HCT116 (cell line): ENCODE measurements around the gene CHD9NB. TPM values are rescaled to one million over a fixed set of nuclear protein-coding genes. Genes with fewer than 3 reads are reported as not detected.

Experiments
- ATAC-seq: fragments of 200-7000 bp; cut with Tn5 transposase; 2 replicates; pipeline ENCODE4 v1.9.1; 2020; ENCODE audit warnings: mild to moderate bottlenecking, moderate library complexity
- BruUV-seq: library from RNA; stranded (reverse); fragments of 400-500 nt; replicated peaks from 2 replicates; lab custom pipeline; 2021; lab: Mats Ljungman, UMichigan
- CTCF ChIA-PET: fragments of 300-600 bp; sonication (Branson Sonifier 250); formaldehyde crosslinking; loops from one replicate; lab custom pipeline; 2021; ENCODE audit warnings: antibody characterized with exemption; lab: Charles Lee
- POLR2A ChIA-PET: fragments of 300-600, 350-600 bp; sonication (Branson Sonifier 250); formaldehyde crosslinking; loops from one replicate; lab custom pipeline; 2021; ENCODE audit warnings: antibody characterized with exemption; lab: Charles Lee
- RAD21 ChIA-PET, 2 experiments: fragments of 300-600 bp; sonication (Branson Sonifier 250); formaldehyde crosslinking; loops; one replicate each; lab custom pipeline; 2023; ENCODE audit warnings: low total read pairs in 2 of 2; ENCODE audit not compliant: uncharacterized antibody in 2 of 2, unreplicated experiment in 2 of 2, low non-redundant PET in 1 of 2; lab: Charles Lee
- DNase-seq: peaks from one replicate; pipeline ENCODE4 v3.0.0-alpha.2; 2010; ENCODE audit warnings: low read depth, low spot score
- H2AFZ ChIP-seq: fragments of 200-600 bp; shearing (Covaris generic), sonication (generic); 2 replicates; pipeline ENCODE4 v1.6.1; 2017; ENCODE audit warnings: low read depth, mixed run types, mixed read lengths, antibody characterized with exemption, low read length; ENCODE audit not compliant: poor library complexity, severe bottlenecking
- H3K27ac ChIP-seq: 2 replicates; pipeline ENCODE4 v1.5.1; 2012; ENCODE audit warnings: low read depth, low read length
- H3K27me3 ChIP-seq: fragments of 200-600 bp; sonication (generic); 2 replicates; pipeline ENCODE4 v1.6.1; 2016; ENCODE audit warnings: mixed run types, low read length, mixed read lengths; ENCODE audit not compliant: insufficient read depth
- H3K36me3 ChIP-seq, 2 experiments: fragments of 200-500 bp in 1 of 2; fragments of 200-600 bp in 1 of 2; sonication (Bioruptor generic) in 1 of 2; sonication (generic) in 1 of 2; 2 replicates each; pipeline versions ENCODE4 v1.5.1 to v1.6.1; 2014 to 2016; ENCODE audit warnings: low read length in 2 of 2, inconsistent platforms in 1 of 2, mixed read lengths in 1 of 2, mixed run types in 1 of 2; ENCODE audit not compliant: insufficient read depth in 2 of 2, control insufficient read depth in 1 of 2
- H3K4me1 ChIP-seq, 2 experiments: fragments of 200-600 bp in 1 of 2; sonication (generic) in 1 of 2; 2 replicates each; pipeline versions ENCODE4 v1.5.1 to v1.6.1; 2012 to 2017; ENCODE audit warnings: low read length in 2 of 2, inconsistent platforms in 1 of 2, mild to moderate bottlenecking in 1 of 2, mixed read lengths in 1 of 2, mixed run types in 1 of 2, moderate library complexity in 1 of 2; ENCODE audit not compliant: insufficient read depth in 2 of 2, control insufficient read depth in 1 of 2
- H3K4me2 ChIP-seq: fragments of 200-600 bp; sonication (generic); 2 replicates; pipeline ENCODE4 v1.6.1; 2017; ENCODE audit warnings: mixed run types, low read length, mixed read lengths
- H3K4me3 ChIP-seq, 2 experiments: fragments of 200-600 bp in 1 of 2; sonication (generic) in 1 of 2; replicated peaks in 1 of 2; 2 replicates each; pipeline ENCODE4 v1.5.1; 2011 to 2016; ENCODE audit warnings: low read length in 2 of 2, control low read depth in 1 of 2, low read depth in 1 of 2, mild to moderate bottlenecking in 1 of 2, mixed read lengths in 1 of 2, mixed run types in 1 of 2
- H3K79me2 ChIP-seq: fragments of 200-600 bp; sonication (generic); 2 replicates; pipeline ENCODE4 v1.6.1; 2017; ENCODE audit warnings: mild to moderate bottlenecking, mixed run types, low read length, moderate library complexity, mixed read lengths; ENCODE audit not compliant: insufficient read depth
- H3K9ac ChIP-seq: fragments of 200-600 bp; sonication (generic); 2 replicates; pipeline ENCODE4 v1.6.1; 2016; ENCODE audit warnings: low read length, mixed read lengths
- H3K9me2 ChIP-seq: fragments of 200-600 bp; sonication (generic), shearing (Covaris generic); 2 replicates; pipeline ENCODE4 v1.6.1; 2017; ENCODE audit warnings: mixed run types, mild to moderate bottlenecking, moderate library complexity; ENCODE audit not compliant: insufficient read depth
- H3K9me3 ChIP-seq, 2 experiments: fragments of 200-500 bp in 1 of 2; fragments of 200-600 bp in 1 of 2; sonication (Bioruptor generic) in 1 of 2; sonication (generic) in 1 of 2; 2 replicates each; pipeline ENCODE4 v1.6.1; 2014 to 2017; ENCODE audit warnings: low read length in 2 of 2, mixed read lengths in 2 of 2, inconsistent platforms in 1 of 2, low read depth in 1 of 2, mild to moderate bottlenecking in 1 of 2, mixed run types in 1 of 2, moderate library complexity in 1 of 2; ENCODE audit not compliant: control insufficient read depth in 1 of 2, insufficient read depth in 1 of 2
- H4K20me1 ChIP-seq: fragments of 200-600 bp; sonication (generic), shearing (Covaris generic); 2 replicates; pipeline ENCODE4 v1.6.1; 2017; ENCODE audit warnings: mixed run types, mild to moderate bottlenecking, moderate library complexity; ENCODE audit not compliant: insufficient read depth
- CEBPB ChIP-seq: IDR thresholded peaks from 2 replicates; pipeline ENCODE4 v1.6.1; 2012; ENCODE audit warnings: low read depth
- EZH2phosphoT487 ChIP-seq: fragments of 200-600 bp; IDR thresholded peaks from 2 replicates; pipeline ENCODE4 v1.6.1; 2018; ENCODE audit warnings: antibody characterized with exemption, borderline replicate concordance
- FOSL1 ChIP-seq: IDR thresholded peaks from 2 replicates; pipeline ENCODE4 v1.6.1; 2012; ENCODE audit warnings: low read depth
- JUND ChIP-seq: IDR thresholded peaks from 2 replicates; pipeline ENCODE4 v1.6.1; 2012
- MAX ChIP-seq: IDR thresholded peaks from 2 replicates; pipeline ENCODE4 v1.6.1; 2012
- POLR2AphosphoS5 ChIP-seq: IDR thresholded peaks from 2 replicates; pipeline ENCODE4 v1.6.1; 2011; ENCODE audit warnings: mild to moderate bottlenecking, low read depth, low read length, moderate library complexity
- RAD21 ChIP-seq: IDR thresholded peaks from 2 replicates; pipeline ENCODE4 v1.6.1; 2012; ENCODE audit warnings: low read depth, mild to moderate bottlenecking
- SRF ChIP-seq: IDR thresholded peaks from 2 replicates; pipeline ENCODE4 v1.6.1; 2012; ENCODE audit warnings: low read depth
- intact Hi-C: fragments of 100-400 bp; cut with micrococcal nuclease; formaldehyde crosslinking; loops from 2 replicates; pipeline ENCODE4 v1.10.0; 2022
- total RNA-seq: library from RNA; stranded (reverse); gene quantifications from one replicate; pipeline ENCODE4 v1.2.1, GENCODE V29; 2021; ENCODE audit not compliant: unreplicated experiment
- TF ChIP-seq, protein P1 (sequence below): IDR thresholded peaks from 2 replicates; pipeline ENCODE4 v1.6.1; 2011; ENCODE audit warnings: mild to moderate bottlenecking, low read length, moderate library complexity; ENCODE audit not compliant: insufficient replicate concordance; ENCODE audit errors: extremely low read depth
- TF ChIP-seq, protein P2 (sequence below), 3 experiments: fragments of 200-600 bp in 1 of 3; sonication (generic) in 1 of 3; IDR thresholded peaks in 2 of 3; conservative IDR thresholded peaks in 1 of 3; 2 replicates each; pipeline ENCODE4 v1.5.1; 2012 to 2017; ENCODE audit warnings: low read depth in 2 of 3, low read length in 2 of 3, antibody characterized with exemption in 1 of 3, borderline replicate concordance in 1 of 3, control low read depth in 1 of 3, mild to moderate bottlenecking in 1 of 3, mixed read lengths in 1 of 3, mixed run types in 1 of 3, moderate library complexity in 1 of 3; ENCODE audit not compliant: insufficient read depth in 1 of 3
- TF ChIP-seq, protein P3 (sequence below): IDR thresholded peaks from 2 replicates; pipeline ENCODE4 v1.6.1; 2012; ENCODE audit warnings: low read depth

CHD9NB gene
- total RNA-seq, 1 experiment from 2014 or later = 1.2 TPM

GRCh38 chr16:53100889-53101288 lies 48.2 kb upstream of the CHD9NB start:
- no peak for DNase-seq
- Histone ChIP-seq H3K79me2 (peaks cover 78% of the 10 kb centered on the region), H3K9me3 (no peaks in the 10 kb centered on the region), H3K9ac (no peak overlapping the region), H3K27me3 (no peaks in the 10 kb centered on the region), H3K4me1 (peaks cover 21 to 28% of the 10 kb centered on the region in 2 experiments), H4K20me1 (no peaks in the 10 kb centered on the region), H3K4me3 (no peak overlapping the region), H3K27ac (no peak overlapping the region), H3K9me2 (no peaks in the 10 kb centered on the region), H2AFZ (no peak overlapping the region), H3K36me3 (peaks cover 0 to 4% of the 10 kb centered on the region in 2 experiments; a peak in 1 of 4 replicates), H3K4me2 (no peak overlapping the region)
- ChIA-PET RAD21 (no interaction called here), POLR2A (no interaction called here), CTCF (interaction anchor here (1.0 kb wide), 1 partner anchor 47 kb away, joined by 3 read pairs; no protein-coding TSS in a partner anchor)
- no peak for ATAC-seq
- intact Hi-C loops = no loop called here
- TF ChIP-seq MAX (no peak), CEBPB (no peak), RAD21 (no peak), EZH2phosphoT487 (no peak), SRF (no peak), JUND (no peak), FOSL1 (no peak), POLR2AphosphoS5 (no peak)
- TF ChIP-seq, protein P1, sequence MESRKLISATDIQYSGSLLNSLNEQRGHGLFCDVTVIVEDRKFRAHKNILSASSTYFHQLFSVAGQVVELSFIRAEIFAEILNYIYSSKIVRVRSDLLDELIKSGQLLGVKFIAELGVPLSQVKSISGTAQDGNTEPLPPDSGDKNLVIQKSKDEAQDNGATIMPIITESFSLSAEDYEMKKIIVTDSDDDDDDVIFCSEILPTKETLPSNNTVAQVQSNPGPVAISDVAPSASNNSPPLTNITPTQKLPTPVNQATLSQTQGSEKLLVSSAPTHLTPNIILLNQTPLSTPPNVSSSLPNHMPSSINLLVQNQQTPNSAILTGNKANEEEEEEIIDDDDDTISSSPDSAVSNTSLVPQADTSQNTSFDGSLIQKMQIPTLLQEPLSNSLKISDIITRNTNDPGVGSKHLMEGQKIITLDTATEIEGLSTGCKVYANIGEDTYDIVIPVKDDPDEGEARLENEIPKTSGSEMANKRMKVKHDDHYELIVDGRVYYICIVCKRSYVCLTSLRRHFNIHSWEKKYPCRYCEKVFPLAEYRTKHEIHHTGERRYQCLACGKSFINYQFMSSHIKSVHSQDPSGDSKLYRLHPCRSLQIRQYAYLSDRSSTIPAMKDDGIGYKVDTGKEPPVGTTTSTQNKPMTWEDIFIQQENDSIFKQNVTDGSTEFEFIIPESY = no peak
- TF ChIP-seq, protein P2, sequence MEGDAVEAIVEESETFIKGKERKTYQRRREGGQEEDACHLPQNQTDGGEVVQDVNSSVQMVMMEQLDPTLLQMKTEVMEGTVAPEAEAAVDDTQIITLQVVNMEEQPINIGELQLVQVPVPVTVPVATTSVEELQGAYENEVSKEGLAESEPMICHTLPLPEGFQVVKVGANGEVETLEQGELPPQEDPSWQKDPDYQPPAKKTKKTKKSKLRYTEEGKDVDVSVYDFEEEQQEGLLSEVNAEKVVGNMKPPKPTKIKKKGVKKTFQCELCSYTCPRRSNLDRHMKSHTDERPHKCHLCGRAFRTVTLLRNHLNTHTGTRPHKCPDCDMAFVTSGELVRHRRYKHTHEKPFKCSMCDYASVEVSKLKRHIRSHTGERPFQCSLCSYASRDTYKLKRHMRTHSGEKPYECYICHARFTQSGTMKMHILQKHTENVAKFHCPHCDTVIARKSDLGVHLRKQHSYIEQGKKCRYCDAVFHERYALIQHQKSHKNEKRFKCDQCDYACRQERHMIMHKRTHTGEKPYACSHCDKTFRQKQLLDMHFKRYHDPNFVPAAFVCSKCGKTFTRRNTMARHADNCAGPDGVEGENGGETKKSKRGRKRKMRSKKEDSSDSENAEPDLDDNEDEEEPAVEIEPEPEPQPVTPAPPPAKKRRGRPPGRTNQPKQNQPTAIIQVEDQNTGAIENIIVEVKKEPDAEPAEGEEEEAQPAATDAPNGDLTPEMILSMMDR (IDR thresholded peaks at IDR 0.05 in 2 of 3, conservative IDR thresholded peaks at IDR 0.05 in 1 of 3; ENCODE audit: borderline replicate concordance in 1 of 3, insufficient read depth in 1 of 3, low read depth in 2 of 3, low read length in 2 of 3) = no peak
- TF ChIP-seq, protein P3, sequence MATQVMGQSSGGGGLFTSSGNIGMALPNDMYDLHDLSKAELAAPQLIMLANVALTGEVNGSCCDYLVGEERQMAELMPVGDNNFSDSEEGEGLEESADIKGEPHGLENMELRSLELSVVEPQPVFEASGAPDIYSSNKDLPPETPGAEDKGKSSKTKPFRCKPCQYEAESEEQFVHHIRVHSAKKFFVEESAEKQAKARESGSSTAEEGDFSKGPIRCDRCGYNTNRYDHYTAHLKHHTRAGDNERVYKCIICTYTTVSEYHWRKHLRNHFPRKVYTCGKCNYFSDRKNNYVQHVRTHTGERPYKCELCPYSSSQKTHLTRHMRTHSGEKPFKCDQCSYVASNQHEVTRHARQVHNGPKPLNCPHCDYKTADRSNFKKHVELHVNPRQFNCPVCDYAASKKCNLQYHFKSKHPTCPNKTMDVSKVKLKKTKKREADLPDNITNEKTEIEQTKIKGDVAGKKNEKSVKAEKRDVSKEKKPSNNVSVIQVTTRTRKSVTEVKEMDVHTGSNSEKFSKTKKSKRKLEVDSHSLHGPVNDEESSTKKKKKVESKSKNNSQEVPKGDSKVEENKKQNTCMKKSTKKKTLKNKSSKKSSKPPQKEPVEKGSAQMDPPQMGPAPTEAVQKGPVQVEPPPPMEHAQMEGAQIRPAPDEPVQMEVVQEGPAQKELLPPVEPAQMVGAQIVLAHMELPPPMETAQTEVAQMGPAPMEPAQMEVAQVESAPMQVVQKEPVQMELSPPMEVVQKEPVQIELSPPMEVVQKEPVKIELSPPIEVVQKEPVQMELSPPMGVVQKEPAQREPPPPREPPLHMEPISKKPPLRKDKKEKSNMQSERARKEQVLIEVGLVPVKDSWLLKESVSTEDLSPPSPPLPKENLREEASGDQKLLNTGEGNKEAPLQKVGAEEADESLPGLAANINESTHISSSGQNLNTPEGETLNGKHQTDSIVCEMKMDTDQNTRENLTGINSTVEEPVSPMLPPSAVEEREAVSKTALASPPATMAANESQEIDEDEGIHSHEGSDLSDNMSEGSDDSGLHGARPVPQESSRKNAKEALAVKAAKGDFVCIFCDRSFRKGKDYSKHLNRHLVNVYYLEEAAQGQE = no peak
- no TSS peak for BruUV-seq
